HG03378 (cell line): Measurements from ENCODE around the gene SHC2.
"Not testable (repeated sequence)": the region's sequence is repeated elsewhere in the genome, so short reads cannot be mapped to it uniquely, and the experiment has no call there.

Experiments
- ATAC-seq: cut with Tn5 transposase; IDR thresholded peaks from one replicate; pipeline ENCODE4 v1.9.1; 2021; ENCODE audit warnings: mild to moderate bottlenecking, moderate library complexity; ENCODE audit not compliant: unreplicated experiment

Gene SHC2

GRCh38 chr19:492091-492531 lies 31.3 kb upstream of the SHC2 start:
- no peak for ATAC-seq

- no peak for ATAC-seq
Observed at GRCh38 chr19:491146-491741, 30.4 kb upstream of the SHC2 start.

- no peak for ATAC-seq
Observed at GRCh38 chr19:489418-490196, 28.8 kb upstream of the SHC2 start.

GRCh38 chr19:488505-489417 lies 27.9 kb upstream of the SHC2 start:
- no peak for ATAC-seq

GRCh38 chr19:485583-486236 lies 24.9 kb upstream of the SHC2 start:
- no peak for ATAC-seq

- ATAC-seq: no peak
Observed at GRCh38 chr19:485077-485476, 24.2 kb upstream of the SHC2 start.

GRCh38 chr19:484494-484893 lies 23.7 kb upstream of the SHC2 start:
- ATAC-seq: no peak

- ATAC-seq: no peak
Observed at GRCh38 chr19:483332-484072, 22.7 kb upstream of the SHC2 start.

GRCh38 chr19:482186-483041 lies 21.6 kb upstream of the SHC2 start:
- no peak for ATAC-seq

GRCh38 chr19:481100-481499 lies 20.3 kb upstream of the SHC2 start:
- ATAC-seq: not testable (repeated sequence)

- no peak for ATAC-seq
Observed at GRCh38 chr19:480016-480855, 19.4 kb upstream of the SHC2 start.

- ATAC-seq: no peak
Observed at GRCh38 chr19:478976-479375, 18.1 kb upstream of the SHC2 start.

GRCh38 chr19:478236-478903 lies 17.5 kb upstream of the SHC2 start:
- ATAC-seq: no peak

GRCh38 chr19:475360-475759 lies 14.5 kb upstream of the SHC2 start:
- ATAC-seq: no peak

- ATAC-seq: no peak
Observed at GRCh38 chr19:474126-475078, 13.6 kb upstream of the SHC2 start.

- no peak for ATAC-seq
Observed at GRCh38 chr19:472005-472858, 11.4 kb upstream of the SHC2 start.
